ENCODE data around the gene PCID2. TPM values are rescaled to one million over a fixed set of nuclear protein-coding genes. Genes with fewer than 3 reads are reported as not detected.

Gene PCID2
- total RNA-seq, 1 experiment from 2014 or later, result 39.7 TPM

GRCh38 chr13:113142876-113143275 lies 65.6 kb downstream of the PCID2 start:
- BruUV-seq (replicated peaks), result no TSS peak
- no peaks in the 10 kb centered on the region for H3K27me3 ChIP-seq (ENCODE audit: control insufficient read depth, insufficient read depth, low read length)
- H3K36me3 ChIP-seq (ENCODE audit: control insufficient read depth, insufficient read depth, low read length), result no peaks in the 10 kb centered on the region
- in situ Hi-C loops (cut with HindIII; ENCODE audit: low pct_unique_long_range_greater_than_20kb, low sequenced_read_pairs), result no loop called here
- H3K4me1 ChIP-seq (ENCODE audit: control insufficient read depth, insufficient read depth, low read length), result no peaks in the 10 kb centered on the region
- ATAC-seq (no peak), DNase-seq (ENCODE audit: low read depth, low spot score) (no peak)
- no peak overlapping the region for H3K4me3 ChIP-seq (ENCODE audit: low read depth in 2 of 2, low read length in 2 of 2)
- intact Hi-C loops (cut with micrococcal nuclease; ENCODE audit: unreplicated experiment), result no loop called here
- CTCF ChIA-PET, result no interaction called here
- TF ChIP-seq CTCF (IDR thresholded peaks at IDR 0.05), result no peak
- TF ChIP-seq REST (IDR thresholded peaks at IDR 0.05; ENCODE audit: insufficient read depth in 1 of 2, low read depth in 2 of 2, low read length in 1 of 2), result no peak
- TF ChIP-seq SIN3A (IDR thresholded peaks at IDR 0.05; ENCODE audit: borderline replicate concordance, insufficient read depth, low read depth, low read length), result no peak
- no peak for TF ChIP-seq TCF7L2 (IDR thresholded peaks at IDR 0.05; ENCODE audit: low read depth, low read length)
- TF ChIP-seq POLR2AphosphoS5 (IDR thresholded peaks at IDR 0.05; ENCODE audit: low read depth, low read length), result no peak
- POLR2A ChIA-PET, result no interaction called here
- no peak overlapping the region for H3K27ac ChIP-seq (ENCODE audit: low read length)
- H3K9me3 ChIP-seq (ENCODE audit: control insufficient read depth, insufficient read depth, low read depth, low read length), result no peaks in the 10 kb centered on the region

DNA sequence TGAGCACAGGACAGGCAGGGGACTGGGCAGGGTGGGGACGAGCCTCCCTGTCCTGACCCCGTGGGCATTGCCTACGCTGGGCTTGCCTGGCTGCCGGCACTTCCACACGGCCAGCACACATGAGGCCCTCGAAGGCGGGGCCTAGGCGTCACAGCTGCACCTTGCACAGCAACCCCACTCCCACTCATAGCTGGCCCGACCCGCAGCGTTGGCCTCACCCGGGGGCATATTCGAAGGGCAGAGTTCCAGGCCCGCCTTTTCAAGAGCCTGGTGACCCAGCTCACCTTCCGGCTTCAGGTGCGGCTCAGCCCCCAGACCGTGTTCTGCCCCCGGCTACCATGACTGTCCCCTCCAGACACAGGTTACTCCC lies 66.9 kb downstream of the PCID2 start:
- H3K4me3 ChIP-seq (ENCODE audit: low read depth in 2 of 2, low read length in 2 of 2), result no peak overlapping the region
- DNase-seq (ENCODE audit: low read depth, low spot score) (no peak), ATAC-seq (no peak)
- CTCF ChIA-PET, result no interaction called here
- H3K27me3 ChIP-seq (ENCODE audit: control insufficient read depth, insufficient read depth, low read length), result no peaks in the 10 kb centered on the region
- POLR2A ChIA-PET, result no interaction called here
- no peaks in the 10 kb centered on the region for H3K9me3 ChIP-seq (ENCODE audit: control insufficient read depth, insufficient read depth, low read depth, low read length)
- no peaks in the 10 kb centered on the region for H3K36me3 ChIP-seq (ENCODE audit: control insufficient read depth, insufficient read depth, low read length)
- intact Hi-C loops (cut with micrococcal nuclease; ENCODE audit: unreplicated experiment), result no loop called here
- TF ChIP-seq SIN3A (IDR thresholded peaks at IDR 0.05; ENCODE audit: borderline replicate concordance, insufficient read depth, low read depth, low read length) (no peak), TCF7L2 (IDR thresholded peaks at IDR 0.05; ENCODE audit: low read depth, low read length) (no peak), CTCF (IDR thresholded peaks at IDR 0.05) (no peak), POLR2AphosphoS5 (IDR thresholded peaks at IDR 0.05; ENCODE audit: low read depth, low read length) (no peak), REST (IDR thresholded peaks at IDR 0.05; ENCODE audit: insufficient read depth in 1 of 2, low read depth in 2 of 2, low read length in 1 of 2) (no peak)
- BruUV-seq (replicated peaks), result no TSS peak
- in situ Hi-C loops (cut with HindIII; ENCODE audit: low pct_unique_long_range_greater_than_20kb, low sequenced_read_pairs), result no loop called here
- no peaks in the 10 kb centered on the region for H3K4me1 ChIP-seq (ENCODE audit: control insufficient read depth, insufficient read depth, low read length)
- H3K27ac ChIP-seq (ENCODE audit: low read length), result no peak overlapping the region
